ENCODE measurements around the gene TRIM63.

Gene TRIM63

DNA sequence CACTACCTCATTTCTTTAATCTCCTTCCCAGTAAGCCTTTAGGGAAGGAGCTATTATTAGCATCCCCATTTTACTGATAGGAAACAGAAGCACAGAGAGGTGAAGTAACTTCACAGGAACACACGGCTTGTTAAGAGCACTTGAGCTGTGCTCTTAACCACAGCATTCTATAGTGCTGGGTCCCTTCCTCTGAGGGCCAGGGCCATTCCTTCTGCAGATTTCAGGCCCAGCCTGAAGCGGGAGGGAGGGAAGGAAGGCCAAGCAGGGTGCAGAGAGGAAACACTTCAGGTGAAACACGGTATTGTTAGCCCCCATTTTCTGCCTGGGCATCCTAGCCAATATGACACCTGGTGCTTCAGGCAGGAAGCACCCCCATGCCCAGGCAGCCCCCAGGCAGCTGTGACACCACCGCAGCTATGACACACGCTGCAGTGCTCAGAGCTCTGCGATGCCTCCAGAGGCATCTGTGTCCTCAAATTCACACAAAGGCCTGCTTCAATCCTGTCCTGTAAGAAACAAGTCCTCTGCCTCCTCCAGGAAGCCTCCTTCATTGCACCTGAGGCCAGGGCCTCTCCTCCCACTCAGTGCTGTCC lies 50.4 kb downstream of the TRIM63 start:
- DNase-seq (ENCODE audit: low read depth in 3 of 3): no peak

DNA sequence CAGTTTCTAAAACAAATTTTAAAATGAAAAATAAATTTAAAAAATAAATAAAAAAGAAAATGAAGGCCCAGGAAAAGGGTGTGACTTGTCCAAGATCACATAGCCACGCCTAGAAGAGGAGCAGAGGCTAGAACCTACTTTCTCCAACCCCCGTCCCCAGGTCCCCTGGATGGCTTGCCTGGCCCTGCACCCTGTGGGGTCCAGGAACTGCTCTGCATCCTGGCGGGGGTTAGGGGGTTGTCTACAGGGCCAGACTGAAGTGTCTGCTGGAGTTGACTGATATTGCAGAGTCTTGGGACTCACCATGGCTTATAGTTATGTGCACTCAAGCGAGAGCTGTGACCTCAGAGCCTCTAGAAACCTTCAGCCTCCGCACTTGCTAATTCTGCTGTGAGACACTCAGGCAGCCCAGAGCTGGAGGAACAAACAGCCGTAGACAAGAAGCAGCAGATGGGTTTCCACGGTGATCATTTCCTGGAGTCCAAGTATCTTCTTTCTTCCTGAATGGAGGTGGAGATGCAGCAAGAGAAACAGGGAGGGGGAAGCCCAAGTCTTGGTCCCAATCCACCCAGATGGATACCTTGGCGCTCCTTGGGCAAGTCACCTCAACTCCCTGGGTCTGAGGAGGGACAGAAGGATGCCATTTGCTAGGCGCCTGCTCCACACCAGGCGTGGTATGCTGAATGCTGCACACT lies 51.0 kb downstream of the TRIM63 start:
- DNase-seq (ENCODE audit: low read depth in 3 of 3): no peak

- no peak for DNase-seq (ENCODE audit: low read depth in 3 of 3)
Measured at GRCh38 chr1:26015358-26015757, 52.1 kb downstream of the TRIM63 start.

GRCh38 chr1:26014179-26014578 lies 53.3 kb downstream of the TRIM63 start:
- no peak for DNase-seq (ENCODE audit: low read depth in 3 of 3)

DNA sequence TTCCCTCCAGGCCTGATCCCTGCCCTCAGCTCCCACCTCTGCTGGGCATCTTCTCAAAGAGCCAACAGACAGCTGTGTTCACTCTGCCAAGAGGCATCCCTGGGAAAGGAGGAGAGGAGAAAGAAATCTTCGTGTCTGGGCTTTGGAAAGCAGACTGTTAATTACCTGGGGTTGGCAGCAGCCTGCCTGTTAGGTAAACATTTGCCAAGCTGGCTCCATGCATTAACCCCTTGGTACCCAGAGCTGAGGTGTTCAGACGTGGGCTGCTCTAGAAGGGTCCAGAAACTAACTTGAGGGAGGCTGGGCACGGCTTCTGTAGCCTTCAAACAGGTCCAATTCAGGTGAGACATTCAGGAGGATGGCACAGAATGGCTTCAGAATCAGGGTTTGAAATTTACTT lies 54.6 kb downstream of the TRIM63 start:
- no peak for DNase-seq (ENCODE audit: low read depth in 3 of 3)

DNA sequence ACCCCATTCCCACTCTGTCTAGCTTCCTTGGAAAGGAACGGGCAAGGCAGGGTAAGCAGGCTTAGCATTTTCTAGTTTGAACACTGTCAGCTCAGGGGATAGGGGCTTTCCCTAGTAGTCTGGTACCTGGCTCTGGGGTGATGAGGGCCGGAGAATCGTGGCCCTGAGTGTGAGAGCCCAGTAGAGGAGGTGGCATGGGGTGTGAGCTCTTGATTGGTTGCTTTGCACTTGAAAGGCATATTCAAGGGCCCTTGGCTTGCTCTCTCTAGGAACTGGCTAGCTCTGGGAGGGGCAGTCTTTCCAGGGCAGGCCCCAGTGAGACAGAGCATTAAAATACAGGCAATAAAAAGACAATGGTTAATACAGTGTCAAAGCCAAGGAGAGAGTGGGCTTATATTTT lies 56.6 kb downstream of the TRIM63 start:
- no peak for DNase-seq (ENCODE audit: low read depth in 3 of 3)

GRCh38 chr1:26009796-26010447 lies 57.5 kb downstream of the TRIM63 start:
- DNase-seq (ENCODE audit: low read depth in 3 of 3): no peak

- no peak for DNase-seq (ENCODE audit: low read depth in 3 of 3)
Measured at GRCh38 chr1:26006710-26007109, 60.7 kb downstream of the TRIM63 start.

DNA sequence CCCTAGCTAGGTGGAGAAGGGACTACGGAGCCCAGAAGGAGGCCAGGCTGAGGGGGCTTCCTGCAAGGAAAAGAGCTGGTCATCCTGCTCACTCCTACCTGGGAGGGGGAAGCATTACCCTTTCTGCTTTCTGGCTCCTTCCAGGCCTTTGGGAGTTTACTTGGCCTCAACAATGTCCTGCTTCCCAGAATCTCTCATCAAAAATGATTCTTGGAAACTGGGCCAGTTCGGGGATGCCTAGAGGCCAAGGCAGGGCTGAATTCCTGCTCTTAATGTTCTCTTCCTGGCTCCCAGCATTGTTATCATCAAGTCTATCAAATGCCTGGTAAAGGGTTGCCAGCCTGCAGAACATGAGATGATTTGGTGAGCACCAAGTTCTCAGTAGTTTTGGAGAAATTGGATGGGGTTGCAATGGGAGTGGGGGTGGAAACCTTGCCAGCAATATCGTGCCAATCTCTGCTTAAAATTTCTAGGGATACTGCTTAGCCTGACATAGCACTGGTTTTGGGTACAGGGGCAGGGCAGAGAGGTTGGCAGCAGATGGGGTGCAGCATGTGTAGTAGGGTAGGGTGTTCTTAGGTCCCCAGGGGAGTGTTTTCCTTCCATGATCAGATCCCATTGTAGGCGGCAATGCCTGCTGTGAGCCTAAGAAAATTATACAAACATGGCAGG lies 61.9 kb downstream of the TRIM63 start:
- DNase-seq (ENCODE audit: low read depth in 3 of 3): no peak

- no peak for DNase-seq (ENCODE audit: low read depth in 3 of 3)
Measured at GRCh38 chr1:26003756-26004155, 63.7 kb downstream of the TRIM63 start.

- no peak for DNase-seq (ENCODE audit: low read depth in 3 of 3)
Measured at GRCh38 chr1:26003262-26003661, 64.2 kb downstream of the TRIM63 start.

All from stimulated activated CD4-positive, alpha-beta T cell treated with anti-CD3 and anti-CD28 coated beads, TNF-alpha, amount 100 ng/mL, for 48 hours (primary cell).